Effector memory CD8-positive, alpha-beta T cell (primary cell): ENCODE data around the gene HAUS7.
A peak's percentile ranks its signal among the peaks of the same experiment; 100 is the strongest.

Experiments used
- ATAC-seq: fragments of 150-1000 bp; cut with Tn5 transposase; replicated peaks from 2 replicates; pipeline ENCODE4 v1.10.0; 2021; ENCODE audit warnings: mild to moderate bottlenecking, moderate library complexity
- DNase-seq, 3 experiments: peaks; one replicate each; pipeline ENCODE4 v3.0.0; 2021
- H3K27ac Mint-ChIP-seq, 2 donors: one replicate each; pipeline ENCODE4 v1.8.0; 2022; ENCODE audit warnings: mild to moderate bottlenecking in 2 of 2, mixed read lengths in 2 of 2, moderate library complexity in 2 of 2
- H3K27me3 Mint-ChIP-seq, 2 donors: one replicate each; pipeline ENCODE4 v1.8.0; 2022; ENCODE audit warnings: mixed read lengths in 2 of 2
- H3K36me3 Mint-ChIP-seq: one replicate; pipeline ENCODE4 v1.8.0; 2022; ENCODE audit warnings: mild to moderate bottlenecking, moderate library complexity, mixed read lengths; ENCODE audit not compliant: insufficient read depth
- H3K4me1 Mint-ChIP-seq, 2 donors: one replicate each; pipeline ENCODE4 v1.8.0; 2022; ENCODE audit warnings: low read depth in 2 of 2, mixed read lengths in 2 of 2
- H3K4me3 Mint-ChIP-seq, 2 donors: one replicate each; pipeline ENCODE4 v1.8.0; 2022; ENCODE audit warnings: mild to moderate bottlenecking in 2 of 2, mixed read lengths in 2 of 2, moderate library complexity in 2 of 2
- H3K9me3 Mint-ChIP-seq, 2 donors: one replicate each; pipeline ENCODE4 v1.8.0; 2022; ENCODE audit warnings: mixed read lengths in 2 of 2

Gene HAUS7

DNA sequence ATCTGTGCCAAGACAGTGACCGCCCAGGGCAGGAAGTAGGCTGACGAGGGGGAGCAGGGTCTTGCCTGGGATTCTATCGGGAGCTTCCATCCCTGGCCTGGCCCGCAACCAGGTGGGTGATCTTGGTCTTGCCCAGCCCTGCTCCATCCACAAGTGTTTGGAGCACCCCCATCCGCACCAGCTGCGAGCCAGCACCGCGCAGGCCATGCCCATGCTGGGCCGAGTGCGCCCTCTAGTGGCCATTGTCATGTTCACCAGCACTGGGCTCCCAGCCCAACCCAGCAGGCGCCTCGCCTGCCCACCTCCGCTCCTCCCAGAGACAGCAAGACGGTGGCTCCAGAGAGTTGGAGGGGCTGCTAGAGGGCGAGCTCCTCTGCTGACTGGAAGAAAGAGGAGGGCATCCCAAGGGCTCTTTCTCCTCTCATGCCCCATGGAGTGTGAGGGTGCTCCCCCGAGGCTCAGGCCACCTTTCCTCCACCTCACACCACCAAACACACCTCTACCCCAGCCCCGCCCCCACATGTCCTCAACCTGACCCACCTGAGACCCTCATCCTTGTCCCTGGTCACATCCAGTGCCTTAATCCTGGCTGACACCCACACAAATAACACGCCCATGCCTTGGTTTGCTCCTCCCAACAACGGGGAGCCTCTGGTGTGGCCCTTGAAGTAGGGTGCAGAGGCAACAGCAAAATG lies 37.3 kb upstream of the HAUS7 start:
- ATAC-seq: peak; percentile 100
- Mint-ChIP-seq H3K4me3 (no peak overlapping the region), H3K9me3 (no peaks in the 10 kb centered on the region), H3K27ac (no peak overlapping the region), H3K4me1 (peaks cover 0 to 4% of the 10 kb centered on the region in 2 donors), H3K27me3 (no peaks in the 10 kb centered on the region), H3K36me3 (no peaks in the 10 kb centered on the region)
- DNase-seq: peak; percentile 78 to 83 (median 81)

DNA sequence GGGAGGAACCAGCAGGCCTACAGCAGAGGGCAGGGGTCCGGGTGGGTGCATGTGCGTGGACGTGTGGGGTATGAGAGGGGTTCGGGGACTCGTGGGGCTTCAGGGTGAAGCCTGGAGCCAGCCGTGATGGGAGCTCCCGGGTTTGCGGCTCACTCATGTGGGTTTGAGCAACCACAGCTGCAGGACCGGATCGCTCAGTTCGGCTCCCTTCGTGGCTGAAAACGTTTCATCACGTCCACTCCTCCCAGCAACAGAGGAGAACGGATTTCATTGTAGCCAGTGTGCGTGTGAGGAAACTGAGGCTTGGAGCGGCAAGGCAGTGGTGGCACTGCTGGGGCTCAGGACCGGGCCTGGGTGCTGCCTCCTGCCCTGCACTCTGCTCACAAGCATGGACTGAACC lies 35.0 kb upstream of the HAUS7 start:
- Mint-ChIP-seq H3K4me1 (peaks cover 0 to 4% of the 10 kb centered on the region in 2 donors), H3K27ac (no peak overlapping the region), H3K9me3 (no peaks in the 10 kb centered on the region), H3K36me3 (no peaks in the 10 kb centered on the region), H3K27me3 (no peaks in the 10 kb centered on the region), H3K4me3 (no peak overlapping the region)
- ATAC-seq: no peak
- no peak for DNase-seq

DNA sequence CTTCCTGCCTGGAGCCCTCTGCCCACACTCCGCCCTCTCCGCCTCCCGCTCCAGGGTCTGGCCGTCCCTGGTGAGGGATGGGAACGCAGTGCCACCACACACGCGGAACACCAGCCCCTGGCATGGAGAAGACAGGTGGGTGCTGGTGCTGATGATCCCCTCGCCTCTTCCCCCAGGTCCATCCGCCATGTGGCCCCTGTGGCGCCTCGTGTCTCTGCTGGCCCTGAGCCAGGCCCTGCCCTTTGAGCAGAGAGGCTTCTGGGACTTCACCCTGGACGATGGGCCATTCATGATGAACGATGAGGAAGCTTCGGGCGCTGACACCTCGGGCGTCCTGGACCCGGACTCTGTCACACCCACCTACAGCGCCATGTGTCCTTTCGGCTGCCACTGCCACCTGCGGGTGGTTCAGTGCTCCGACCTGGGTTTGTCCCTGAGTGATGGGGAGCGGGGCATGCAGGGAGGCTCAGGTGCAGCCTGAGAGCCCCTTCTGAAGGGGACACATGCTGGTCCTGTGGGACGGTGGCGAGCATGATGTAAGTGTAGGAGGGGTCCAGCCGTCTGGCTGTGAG lies 34.2 kb upstream of the HAUS7 start:
- Mint-ChIP-seq H3K27ac (no peak overlapping the region), H3K36me3 (no peaks in the 10 kb centered on the region), H3K27me3 (no peaks in the 10 kb centered on the region), H3K9me3 (no peaks in the 10 kb centered on the region), H3K4me1 (peaks cover 0 to 4% of the 10 kb centered on the region in 2 donors), H3K4me3 (no peak overlapping the region)
- DNase-seq (no peak), ATAC-seq (no peak)

- ATAC-seq: no peak
- Mint-ChIP-seq H3K27me3 (no peaks in the 10 kb centered on the region), H3K36me3 (no peaks in the 10 kb centered on the region), H3K4me1 (peaks cover 0 to 2% of the 10 kb centered on the region in 2 donors), H3K27ac (no peak overlapping the region), H3K9me3 (no peaks in the 10 kb centered on the region), H3K4me3 (no peak overlapping the region)
- DNase-seq: no peak
Measured at GRCh38 chrX:153502796-153503195, 32.4 kb upstream of the HAUS7 start.

DNA sequence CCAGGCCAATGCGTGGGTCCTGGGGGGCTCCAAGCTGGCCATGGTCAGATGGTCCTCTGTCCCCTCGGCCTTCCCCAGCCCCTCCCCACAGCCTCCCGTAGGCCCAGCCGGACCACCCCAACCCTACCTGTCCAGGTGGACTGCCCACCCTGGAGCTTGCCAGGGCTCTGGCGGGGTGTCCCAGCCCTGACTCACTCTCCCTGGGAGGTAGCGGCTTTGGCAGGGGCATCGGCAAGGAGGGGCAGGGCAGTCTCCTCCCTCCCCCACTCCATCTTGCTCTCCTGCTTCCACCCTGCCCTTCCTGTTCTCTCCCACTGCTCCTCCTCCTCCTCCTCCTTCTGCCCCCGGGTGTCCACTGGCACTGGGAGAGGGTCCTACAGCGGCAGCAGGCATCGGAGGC lies 31.8 kb upstream of the HAUS7 start:
- H3K9me3 Mint-ChIP-seq: no peaks in the 10 kb centered on the region
- no peak overlapping the region for H3K4me3 Mint-ChIP-seq
- no peak for ATAC-seq
- no peak for DNase-seq
- H3K27me3 Mint-ChIP-seq: no peaks in the 10 kb centered on the region
- H3K4me1 Mint-ChIP-seq: no peaks in the 10 kb centered on the region
- H3K36me3 Mint-ChIP-seq: no peaks in the 10 kb centered on the region
- H3K27ac Mint-ChIP-seq: no peak overlapping the region

GRCh38 chrX:153501530-153501929 lies 31.2 kb upstream of the HAUS7 start:
- no peaks in the 10 kb centered on the region for H3K4me1 Mint-ChIP-seq
- no peak overlapping the region for H3K4me3 Mint-ChIP-seq
- no peak for DNase-seq
- no peaks in the 10 kb centered on the region for H3K27me3 Mint-ChIP-seq
- ATAC-seq: no peak
- no peaks in the 10 kb centered on the region for H3K36me3 Mint-ChIP-seq
- no peaks in the 10 kb centered on the region for H3K9me3 Mint-ChIP-seq
- no peak overlapping the region for H3K27ac Mint-ChIP-seq

- no peaks in the 10 kb centered on the region for H3K36me3 Mint-ChIP-seq
- no peak overlapping the region for H3K27ac Mint-ChIP-seq
- ATAC-seq (no peak), DNase-seq (no peak)
- H3K9me3 Mint-ChIP-seq: no peaks in the 10 kb centered on the region
- peaks cover 0 to 6% of the 10 kb centered on the region in 2 donors for H3K27me3 Mint-ChIP-seq
- no peak overlapping the region for H3K4me3 Mint-ChIP-seq
- H3K4me1 Mint-ChIP-seq: no peaks in the 10 kb centered on the region
Measured at GRCh38 chrX:153500676-153501280, 30.4 kb upstream of the HAUS7 start.

- no peak overlapping the region for H3K4me3 Mint-ChIP-seq
- DNase-seq (no peak), ATAC-seq (no peak)
- peaks cover 0 to 15% of the 10 kb centered on the region in 2 donors for H3K27me3 Mint-ChIP-seq
- H3K4me1 Mint-ChIP-seq: no peaks in the 10 kb centered on the region
- no peaks in the 10 kb centered on the region for H3K9me3 Mint-ChIP-seq
- H3K36me3 Mint-ChIP-seq: no peaks in the 10 kb centered on the region
- no peak overlapping the region for H3K27ac Mint-ChIP-seq
Measured at GRCh38 chrX:153499876-153500275, 29.5 kb upstream of the HAUS7 start.

GRCh38 chrX:153499341-153499740 lies 29.0 kb upstream of the HAUS7 start:
- H3K27ac Mint-ChIP-seq: no peak overlapping the region
- ATAC-seq (no peak), DNase-seq (no peak)
- no peaks in the 10 kb centered on the region for H3K9me3 Mint-ChIP-seq
- no peaks in the 10 kb centered on the region for H3K36me3 Mint-ChIP-seq
- no peak overlapping the region for H3K4me3 Mint-ChIP-seq
- H3K27me3 Mint-ChIP-seq: peaks cover 0 to 16% of the 10 kb centered on the region in 2 donors
- H3K4me1 Mint-ChIP-seq: no peaks in the 10 kb centered on the region

DNA sequence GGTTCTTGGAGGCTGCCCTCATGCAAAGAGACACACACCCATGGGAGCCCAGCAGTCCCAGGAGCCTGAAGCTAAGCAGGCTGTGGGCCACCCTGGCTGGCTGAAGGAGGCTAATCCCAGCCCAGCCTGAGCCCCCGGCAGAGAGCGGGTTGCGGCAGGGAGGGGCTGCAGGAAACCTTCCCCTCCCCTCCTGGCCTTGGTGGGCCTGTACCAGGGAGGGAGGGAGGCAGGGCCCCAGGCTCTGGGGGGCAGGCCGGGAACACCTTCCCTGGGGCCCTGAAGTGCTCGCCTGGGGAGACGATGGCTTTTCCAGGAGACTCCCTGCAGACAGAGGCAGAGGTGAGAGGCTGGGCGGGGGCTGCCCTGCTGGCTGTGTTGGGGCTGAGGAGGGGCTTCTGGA lies 28.1 kb upstream of the HAUS7 start:
- peaks cover 0 to 16% of the 10 kb centered on the region in 2 donors for H3K27me3 Mint-ChIP-seq
- no peaks in the 10 kb centered on the region for H3K9me3 Mint-ChIP-seq
- H3K4me1 Mint-ChIP-seq: no peaks in the 10 kb centered on the region
- no peak overlapping the region for H3K27ac Mint-ChIP-seq
- no peak for ATAC-seq
- H3K36me3 Mint-ChIP-seq: no peaks in the 10 kb centered on the region
- no peak for DNase-seq
- H3K4me3 Mint-ChIP-seq: no peak overlapping the region

GRCh38 chrX:153496590-153496959 lies 26.2 kb upstream of the HAUS7 start:
- ATAC-seq: no peak

GRCh38 chrX:153495903-153496589 lies 25.7 kb upstream of the HAUS7 start:
- DNase-seq (no peak), ATAC-seq (no peak)
- Mint-ChIP-seq H3K36me3 (no peaks in the 10 kb centered on the region), H3K4me3 (no peak overlapping the region), H3K27me3 (peaks cover 0 to 16% of the 10 kb centered on the region in 2 donors), H3K27ac (no peak overlapping the region), H3K4me1 (no peaks in the 10 kb centered on the region), H3K9me3 (no peaks in the 10 kb centered on the region)

More at GRCh38 chrX:153496590-153496959, 26.2 kb upstream of the HAUS7 start:
- Mint-ChIP-seq H3K4me1 (no peaks in the 10 kb centered on the region), H3K9me3 (no peaks in the 10 kb centered on the region), H3K4me3 (no peak overlapping the region), H3K36me3 (no peaks in the 10 kb centered on the region), H3K27ac (no peak overlapping the region), H3K27me3 (peaks cover 0 to 16% of the 10 kb centered on the region in 2 donors)
- no peak for DNase-seq

DNA sequence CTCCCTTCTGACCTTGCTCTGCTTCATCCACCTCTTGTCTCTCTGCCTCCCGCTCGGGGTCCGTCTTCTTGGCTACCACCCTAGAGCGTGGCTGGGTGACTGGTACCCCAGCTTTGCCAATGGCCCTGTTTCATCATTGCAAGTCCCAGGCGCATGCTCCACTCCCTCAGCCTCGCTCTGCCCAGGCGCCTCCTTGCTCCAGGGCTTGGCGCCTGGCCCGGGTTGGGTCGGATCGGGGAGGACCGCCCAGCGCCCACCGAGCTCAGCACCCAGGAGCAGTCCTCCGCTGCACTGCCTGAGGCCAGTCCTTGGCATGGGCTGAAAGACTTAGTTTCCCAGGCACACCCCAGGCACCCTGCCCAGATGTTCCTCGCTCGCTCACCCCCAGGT lies 25.0 kb upstream of the HAUS7 start:
- DNase-seq (no peak), ATAC-seq (no peak)
- H3K4me3 Mint-ChIP-seq: no peak overlapping the region
- no peaks in the 10 kb centered on the region for H3K9me3 Mint-ChIP-seq
- H3K36me3 Mint-ChIP-seq: no peaks in the 10 kb centered on the region
- peaks cover 0 to 16% of the 10 kb centered on the region in 2 donors for H3K27me3 Mint-ChIP-seq
- H3K27ac Mint-ChIP-seq: no peak overlapping the region
- no peaks in the 10 kb centered on the region for H3K4me1 Mint-ChIP-seq
